MG63 (cell line): Measurements from ENCODE around the gene ACBD6. TPM values are rescaled to one million over a fixed set of nuclear protein-coding genes. Genes with fewer than 3 reads are reported as not detected.

Source experiments
- DNase-seq: peaks from one replicate; pipeline ENCODE4 v3.0.0-alpha.2; 2020
- H3K27me3 ChIP-seq: fragments of 250-450 bp; sonication (Bioruptor Pico); 2 replicates; pipeline ENCODE4 v1.5.1; 2020; ENCODE audit warnings: mild to moderate bottlenecking, moderate library complexity
- H3K36me3 ChIP-seq: fragments of 250-450 bp; sonication (Bioruptor Pico); 2 replicates; pipeline ENCODE4 v1.5.1; 2020; ENCODE audit warnings: mild to moderate bottlenecking, moderate library complexity
- H3K4me3 ChIP-seq: fragments of 250-450 bp; sonication (Bioruptor Pico); 2 replicates; pipeline ENCODE4 v1.5.1; 2020; ENCODE audit warnings: mild to moderate bottlenecking, moderate library complexity
- H3K9me3 ChIP-seq: fragments of 250-450 bp; sonication (Bioruptor Pico); 2 replicates; pipeline ENCODE4 v1.5.1; 2020; ENCODE audit warnings: mild to moderate bottlenecking, moderate library complexity
- total RNA-seq: library from RNA; depleted of rRNA; stranded (reverse); fragments of >200 nt; shearing (Covaris generic); gene quantifications from 2 replicates; pipeline ENCODE4 v1.2.3, GENCODE V29; 2014; ENCODE audit warnings: low replicate concordance

ACBD6 gene
- total RNA-seq, 1 experiment from 2014 or later, result 65.9 TPM

DNA sequence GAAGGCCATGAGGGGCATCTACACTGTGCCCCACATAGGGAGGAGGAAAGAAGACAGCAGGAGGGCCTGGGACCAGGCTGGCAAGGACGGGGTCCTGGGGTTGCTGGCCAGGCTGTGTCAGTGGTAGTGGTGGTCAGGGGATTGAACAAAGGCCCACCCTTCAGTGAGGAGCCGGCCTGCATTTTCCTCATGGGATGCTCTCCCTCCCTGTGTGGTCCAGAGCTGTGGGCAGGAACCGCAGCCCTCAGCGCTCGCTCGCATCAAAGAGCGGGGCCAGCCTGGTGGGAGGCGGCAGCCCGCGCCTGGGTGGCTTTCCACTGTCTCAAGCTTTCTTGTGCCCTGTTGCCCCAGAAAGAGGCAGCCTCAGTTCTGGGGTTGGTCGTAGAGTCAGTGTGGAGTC lies 247.5 kb downstream of the ACBD6 start:
- no peaks in the 10 kb centered on the region for H3K27me3 ChIP-seq
- H3K9me3 ChIP-seq, result no peaks in the 10 kb centered on the region
- no peak for DNase-seq
- no peak overlapping the region for H3K4me3 ChIP-seq
- no peaks in the 10 kb centered on the region for H3K36me3 ChIP-seq

- H3K9me3 ChIP-seq, result no peaks in the 10 kb centered on the region
- no peaks in the 10 kb centered on the region for H3K36me3 ChIP-seq
- H3K4me3 ChIP-seq, result no peak overlapping the region
- no peaks in the 10 kb centered on the region for H3K27me3 ChIP-seq
- DNase-seq, result no peak
These were observed 247.9 kb downstream of the ACBD6 start for GRCh38 chr1:180254496-180254819.

DNA sequence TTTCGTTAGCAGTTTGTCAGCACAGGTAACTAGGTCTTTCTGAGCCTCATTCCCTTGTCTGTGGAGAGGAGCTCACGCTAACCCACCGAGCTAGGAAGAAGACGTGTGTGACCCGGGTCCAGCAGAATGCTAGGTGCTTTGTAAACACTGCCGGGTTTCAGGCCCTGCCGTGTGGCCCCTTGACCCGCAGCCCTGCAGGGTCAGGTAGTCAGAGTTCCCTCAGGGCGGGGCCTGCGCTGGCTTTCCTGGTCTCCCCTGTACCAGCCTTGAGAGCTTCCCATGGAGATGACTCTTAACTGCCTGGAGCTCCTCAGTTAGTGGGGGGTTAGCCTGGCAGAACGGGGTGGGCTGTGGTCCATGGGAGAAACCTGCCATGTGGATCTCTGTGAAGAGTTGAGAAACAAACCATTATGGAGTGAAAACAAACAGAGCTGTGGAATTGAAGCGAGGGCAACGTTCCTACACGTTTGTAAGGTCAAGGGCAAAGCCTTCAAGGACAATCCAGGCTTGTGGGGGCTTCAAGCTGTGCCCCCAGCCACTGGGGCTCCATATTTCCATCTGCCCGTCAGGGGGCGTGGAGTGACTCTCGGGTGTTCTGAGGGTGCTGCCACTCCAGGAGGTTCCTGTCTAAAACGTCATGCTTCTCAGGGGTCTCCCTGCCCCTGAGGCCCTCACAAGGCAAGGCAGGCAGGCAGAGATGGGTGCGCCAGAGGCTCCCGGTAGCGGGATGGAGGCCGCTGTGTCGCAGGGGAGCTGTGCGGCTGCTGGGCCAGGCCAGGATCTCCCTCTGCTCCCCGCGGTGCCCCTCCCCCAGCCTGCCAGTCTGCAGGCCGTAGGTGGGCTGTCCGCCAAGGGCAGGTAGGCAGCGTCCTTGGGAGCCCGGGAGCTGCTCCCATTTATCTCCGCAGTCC lies 248.5 kb downstream of the ACBD6 start:
- Histone ChIP-seq H3K4me3 (no peak overlapping the region), H3K27me3 (no peaks in the 10 kb centered on the region), H3K36me3 (no peaks in the 10 kb centered on the region), H3K9me3 (no peaks in the 10 kb centered on the region)
- no peak for DNase-seq

DNA sequence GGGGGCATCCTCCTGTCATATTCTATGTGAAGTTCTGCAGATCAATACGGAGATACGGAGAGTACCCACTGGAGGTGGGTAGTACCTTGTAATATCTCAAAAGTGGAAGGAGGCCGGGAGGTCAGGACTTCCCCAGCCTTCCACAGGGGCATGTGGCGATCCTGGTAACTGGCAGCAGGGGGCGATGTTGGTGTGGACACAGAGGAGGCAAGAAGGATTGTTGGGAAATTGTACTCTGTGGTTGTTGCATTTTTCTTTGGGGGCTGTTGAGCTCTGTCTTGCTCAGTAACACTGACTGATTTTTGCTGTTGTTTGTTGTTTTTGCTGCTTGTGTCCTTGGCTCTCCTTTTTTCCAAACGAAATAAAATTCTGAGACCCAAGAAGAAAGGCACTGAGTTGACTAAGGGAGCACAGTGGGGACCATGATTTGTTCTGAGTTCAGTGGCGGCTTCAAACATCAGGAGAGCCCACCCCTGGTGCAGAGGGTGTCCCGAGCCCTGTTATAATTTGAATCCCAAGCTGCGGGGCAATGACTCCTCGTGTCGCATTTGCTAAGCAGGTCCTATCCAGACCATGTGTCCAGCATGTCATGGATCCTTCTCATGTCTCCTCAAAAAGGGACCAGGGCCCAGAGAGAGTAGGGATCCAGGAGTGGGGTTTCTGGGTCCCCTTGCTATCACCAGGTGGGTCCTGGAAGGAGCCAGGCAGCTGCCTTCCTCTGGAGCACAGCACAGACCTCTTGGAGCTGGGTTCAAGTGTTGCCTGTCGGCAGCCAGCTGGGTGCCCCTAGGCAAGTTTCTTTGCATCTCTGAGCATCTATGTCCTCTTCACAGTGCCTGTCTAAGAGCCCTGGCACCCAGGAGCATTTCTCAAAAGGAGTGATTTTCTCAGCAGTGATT lies 249.5 kb downstream of the ACBD6 start:
- Histone ChIP-seq H3K27me3 (no peaks in the 10 kb centered on the region), H3K9me3 (no peaks in the 10 kb centered on the region), H3K36me3 (no peaks in the 10 kb centered on the region), H3K4me3 (no peak overlapping the region)
- peak; percentile 64 for DNase-seq

DNA sequence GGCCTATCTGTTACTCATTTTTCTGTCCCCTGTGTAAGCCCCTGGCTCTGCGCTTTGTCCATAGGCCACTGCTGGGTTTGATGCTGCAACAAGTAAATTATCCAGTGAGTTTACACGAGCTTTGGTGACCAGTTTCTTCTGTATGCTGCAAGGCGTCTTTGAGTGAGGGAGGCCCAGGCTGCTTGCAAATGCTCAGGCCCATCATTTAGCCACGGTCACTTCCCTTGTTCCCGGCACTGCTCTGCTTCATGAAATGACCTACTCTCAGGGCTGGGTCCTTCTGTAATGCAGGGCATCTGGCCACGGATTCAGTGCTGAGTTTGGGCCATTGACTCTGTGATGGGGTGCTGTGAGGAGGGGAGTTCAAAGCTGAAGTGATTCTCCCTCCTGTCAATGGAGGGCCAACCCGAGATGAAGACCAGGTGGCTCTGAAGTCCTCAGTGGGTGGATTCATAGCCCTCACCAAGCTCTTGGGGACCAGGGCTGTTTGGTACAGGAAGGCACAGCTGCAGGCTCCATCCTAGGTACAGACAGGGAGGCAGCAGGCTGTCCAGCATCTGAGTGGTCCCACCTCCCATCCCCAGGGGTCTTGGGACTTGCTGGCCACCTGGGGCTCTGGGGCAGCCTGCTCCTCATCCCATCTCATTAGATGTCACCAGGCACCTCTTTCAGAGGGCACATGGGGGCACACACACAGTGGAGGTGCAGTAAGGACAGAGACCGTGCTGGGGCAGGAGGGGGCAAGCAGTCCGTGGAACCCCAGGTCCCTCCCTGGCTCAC lies 250.7 kb downstream of the ACBD6 start:
- no peaks in the 10 kb centered on the region for H3K27me3 ChIP-seq
- no peaks in the 10 kb centered on the region for H3K36me3 ChIP-seq
- H3K4me3 ChIP-seq, result no peak overlapping the region
- H3K9me3 ChIP-seq, result no peaks in the 10 kb centered on the region
- no peak for DNase-seq

DNA sequence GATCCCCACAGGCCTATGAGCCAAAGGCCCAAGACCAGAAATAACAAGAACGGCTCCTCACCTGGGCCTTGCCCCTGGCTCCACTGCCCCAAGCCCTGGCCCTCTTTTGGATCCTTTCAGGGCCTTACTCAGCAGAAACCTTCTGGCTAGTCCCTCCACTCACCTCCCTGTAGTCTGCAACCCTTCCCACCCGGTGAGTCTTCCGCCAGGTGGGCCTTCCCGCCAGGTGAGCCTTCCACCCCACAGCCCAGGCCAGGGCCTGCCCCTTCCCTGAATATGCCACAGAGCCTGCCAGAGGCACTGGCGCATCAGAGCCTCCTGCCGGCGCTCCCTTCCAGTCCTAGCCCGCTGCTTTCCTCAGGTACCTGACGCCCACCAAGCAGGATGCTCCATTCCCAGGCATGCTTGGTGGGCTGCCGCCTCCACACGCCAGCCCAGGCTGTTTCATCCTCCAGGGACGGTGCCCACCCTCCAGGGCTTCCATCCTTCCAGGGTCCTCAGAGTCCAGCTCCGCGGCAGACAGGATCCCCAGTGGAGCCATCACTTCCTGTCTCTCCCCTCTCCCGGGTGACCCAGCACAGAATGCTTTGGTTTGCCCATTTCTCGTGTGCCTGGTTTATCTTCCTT lies 251.4 kb downstream of the ACBD6 start:
- Histone ChIP-seq H3K9me3 (no peaks in the 10 kb centered on the region), H3K4me3 (no peak overlapping the region), H3K27me3 (no peaks in the 10 kb centered on the region), H3K36me3 (no peaks in the 10 kb centered on the region)
- DNase-seq, result no peak

DNA sequence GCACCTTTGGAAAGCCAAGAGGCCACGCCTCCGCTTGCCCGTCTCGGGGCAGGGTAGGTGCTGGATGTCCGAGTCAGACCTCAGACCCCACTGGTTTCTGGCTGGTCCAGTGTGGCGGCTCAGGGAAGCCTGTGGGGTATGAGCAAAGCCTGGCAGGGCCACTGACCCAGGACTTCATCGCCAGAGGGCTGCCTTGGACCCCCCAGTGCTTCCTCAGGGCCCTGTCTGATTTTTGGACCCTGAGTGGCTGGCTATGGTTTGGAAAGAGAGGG lies 251.9 kb downstream of the ACBD6 start:
- Histone ChIP-seq H3K36me3 (no peaks in the 10 kb centered on the region), H3K27me3 (no peaks in the 10 kb centered on the region), H3K4me3 (no peak overlapping the region), H3K9me3 (no peaks in the 10 kb centered on the region)
- no peak for DNase-seq

DNA sequence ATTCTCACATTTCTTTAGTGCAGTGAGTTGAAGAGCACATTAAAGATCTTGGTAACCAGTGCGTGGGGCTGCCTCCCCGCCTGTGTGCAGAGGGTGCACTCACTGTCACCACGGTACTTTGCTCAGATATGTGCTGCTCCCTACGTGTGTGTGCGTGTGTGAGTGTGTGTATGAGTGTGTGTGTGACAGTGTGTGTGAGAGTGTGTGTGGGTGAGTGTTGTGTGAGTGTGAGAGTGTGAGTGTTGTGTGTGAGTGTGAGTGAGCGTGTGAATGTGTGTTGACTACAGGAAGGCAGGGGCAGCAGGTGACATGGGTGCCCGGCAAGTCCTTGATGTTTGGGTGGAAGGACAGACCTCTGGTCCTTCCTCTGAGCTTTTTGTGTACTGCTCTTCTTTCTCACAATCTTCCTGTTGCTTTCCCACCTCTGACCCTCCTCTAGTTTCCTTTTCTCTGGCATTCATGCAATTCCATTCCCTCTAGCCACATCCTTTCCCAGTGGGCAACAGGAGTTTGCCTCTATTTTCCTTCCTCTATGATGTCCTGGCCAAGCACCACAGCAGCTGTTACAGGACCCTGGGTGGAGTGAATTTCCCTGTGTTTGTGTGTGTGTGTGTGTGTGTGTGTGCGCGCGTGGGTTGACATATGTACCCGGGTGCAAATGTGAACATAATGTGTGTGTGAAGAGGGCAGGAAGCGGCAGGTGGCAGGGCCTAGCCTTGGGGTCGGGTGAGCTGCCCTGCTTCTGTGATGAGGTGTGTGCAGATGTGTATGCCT lies 252.5 kb downstream of the ACBD6 start:
- Histone ChIP-seq H3K9me3 (no peaks in the 10 kb centered on the region), H3K27me3 (no peaks in the 10 kb centered on the region), H3K4me3 (no peak overlapping the region), H3K36me3 (no peaks in the 10 kb centered on the region)
- no peak for DNase-seq

- Histone ChIP-seq H3K36me3 (no peaks in the 10 kb centered on the region), H3K27me3 (no peaks in the 10 kb centered on the region), H3K4me3 (no peak overlapping the region), H3K9me3 (no peaks in the 10 kb centered on the region)
- DNase-seq, result peak; percentile 36
These were observed 253.4 kb downstream of the ACBD6 start for GRCh38 chr1:180248731-180249681.

DNA sequence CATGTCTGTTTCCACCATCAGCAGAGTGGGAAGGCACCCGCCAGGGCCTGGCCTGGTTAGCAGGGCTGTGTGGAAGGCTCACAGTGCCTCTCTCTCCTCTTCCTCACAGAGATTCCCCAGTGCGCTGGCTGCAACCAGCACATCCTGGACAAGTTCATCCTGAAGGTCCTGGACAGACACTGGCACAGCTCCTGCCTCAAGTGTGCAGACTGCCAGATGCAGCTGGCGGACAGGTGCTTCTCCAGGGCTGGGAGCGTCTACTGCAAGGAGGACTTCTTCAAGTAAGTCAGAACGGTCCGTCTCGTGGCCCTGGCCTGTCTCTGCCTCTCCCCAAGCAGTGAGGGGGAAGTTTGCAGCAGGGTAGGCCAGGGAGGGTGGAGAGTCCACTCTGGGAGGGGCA lies 254.2 kb downstream of the ACBD6 start:
- H3K36me3 ChIP-seq, result no peaks in the 10 kb centered on the region
- DNase-seq, result no peak
- no peak overlapping the region for H3K4me3 ChIP-seq
- H3K27me3 ChIP-seq, result no peaks in the 10 kb centered on the region
- H3K9me3 ChIP-seq, result no peaks in the 10 kb centered on the region

- DNase-seq, result no peak
- no peak overlapping the region for H3K4me3 ChIP-seq
- no peaks in the 10 kb centered on the region for H3K36me3 ChIP-seq
- no peaks in the 10 kb centered on the region for H3K27me3 ChIP-seq
- no peaks in the 10 kb centered on the region for H3K9me3 ChIP-seq
These were observed 254.8 kb downstream of the ACBD6 start for GRCh38 chr1:180247580-180247979.

- no peak for DNase-seq
- Histone ChIP-seq H3K36me3 (no peaks in the 10 kb centered on the region), H3K9me3 (no peaks in the 10 kb centered on the region), H3K27me3 (0 out of 2 replicates have a peak, but pooled peaks cover 2% of the 10 kb centered on the region), H3K4me3 (no peak overlapping the region)
These were observed 255.3 kb downstream of the ACBD6 start for GRCh38 chr1:180247061-180247460.

DNA sequence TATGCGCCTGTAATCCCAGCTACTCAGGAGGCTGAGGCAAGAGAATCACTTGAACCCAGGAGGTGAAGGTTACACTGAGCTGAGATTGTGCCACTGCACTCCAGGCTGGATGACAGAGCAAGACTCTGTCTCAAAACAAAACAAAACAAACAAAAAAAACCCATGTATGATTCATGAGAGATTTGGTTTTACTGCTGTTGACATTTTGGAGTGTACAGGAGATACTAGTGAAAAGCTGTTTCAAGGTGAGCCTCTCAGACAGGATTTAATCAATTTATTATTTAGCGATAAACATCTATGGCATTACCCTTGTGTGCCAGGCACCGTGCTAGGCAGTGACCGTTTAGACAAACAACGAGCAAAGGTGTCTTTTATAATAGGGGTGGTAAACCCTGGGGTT lies 255.8 kb downstream of the ACBD6 start:
- Histone ChIP-seq H3K9me3 (no peaks in the 10 kb centered on the region), H3K27me3 (peaks cover 3% of the 10 kb centered on the region; the same call in 1 of the 2 replicates), H3K36me3 (no peaks in the 10 kb centered on the region), H3K4me3 (no peak overlapping the region)
- no peak for DNase-seq

GRCh38 chr1:180244840-180245239 lies 257.5 kb downstream of the ACBD6 start:
- no peak overlapping the region for H3K4me3 ChIP-seq
- no peak for DNase-seq
- H3K27me3 ChIP-seq, result peaks cover 21% of the 10 kb centered on the region
- H3K36me3 ChIP-seq, result no peaks in the 10 kb centered on the region
- no peaks in the 10 kb centered on the region for H3K9me3 ChIP-seq
